PC-9 (cell line): ENCODE results near the gene BST2. TPM values are rescaled to one million over a fixed set of nuclear protein-coding genes. Genes with fewer than 3 reads are reported as not detected.

Source experiments
- BruUV-seq: library from RNA; stranded (reverse); fragments of 400-500 nt; replicated peaks from 2 replicates; lab custom pipeline; 2021; lab: Mats Ljungman, UMichigan
- CTCF ChIA-PET: fragments of 300-600 bp; sonication (Branson Sonifier 250); formaldehyde crosslinking; loops from one replicate; lab custom pipeline; 2022; ENCODE audit warnings: antibody characterized with exemption; lab: Charles Lee
- POLR2A ChIA-PET: fragments of 300-600 bp; sonication (Branson Sonifier 250); formaldehyde crosslinking; loops from one replicate; lab custom pipeline; 2022; ENCODE audit warnings: antibody characterized with exemption; ENCODE audit not compliant: unreplicated experiment; lab: Charles Lee
- DNase-seq, 2 experiments: peaks; one replicate each; pipeline versions ENCODE4 v3.0.0 to v3.0.0-alpha.2; 2015 to 2022; ENCODE audit warnings: mixed read lengths in 1 of 2
- H2AFZ ChIP-seq: fragments of 200-600 bp; sonication (generic); 2 replicates; pipeline ENCODE4 v1.8.1; 2017; ENCODE audit warnings: antibody characterized with exemption
- H3F3A ChIP-seq: fragments of 200-600 bp; sonication (generic); 2 replicates; pipeline ENCODE4 v1.8.1; 2017; ENCODE audit warnings: antibody characterized with exemption, mild to moderate bottlenecking, low read depth; ENCODE audit not compliant: insufficient read depth
- H3K27ac ChIP-seq: fragments of 200-600 bp; sonication (generic); 2 replicates; pipeline ENCODE4 v1.6.1; 2016; ENCODE audit warnings: mixed run types
- H3K27me3 ChIP-seq: fragments of 200-600 bp; sonication (generic); 2 replicates; pipeline ENCODE4 v1.6.1; 2016; ENCODE audit warnings: low read depth, mixed run types; ENCODE audit not compliant: insufficient read depth
- H3K36me3 ChIP-seq: fragments of 200-600 bp; sonication (generic); 2 replicates; pipeline ENCODE4 v1.6.1; 2016; ENCODE audit warnings: low read depth, mixed run types
- H3K4me1 ChIP-seq: fragments of 200-600 bp; sonication (generic); replicated peaks from 2 replicates; pipeline ENCODE4 v1.6.1; 2016; ENCODE audit warnings: mixed run types; ENCODE audit not compliant: insufficient read depth
- H3K4me2 ChIP-seq: fragments of 200-600 bp; sonication (generic); 2 replicates; pipeline ENCODE4 v1.6.1; 2017; ENCODE audit warnings: mixed run types
- H3K4me3 ChIP-seq: fragments of 200-600 bp; sonication (generic); 2 replicates; pipeline ENCODE4 v1.6.1; 2016; ENCODE audit warnings: mixed run types
- H3K79me2 ChIP-seq: fragments of 200-600 bp; sonication (generic); 2 replicates; pipeline ENCODE4 v1.6.1; 2017; ENCODE audit warnings: low read depth, mixed run types
- H3K9me2 ChIP-seq: fragments of 200-600 bp; sonication (generic); 2 replicates; pipeline ENCODE4 v1.8.1; 2017; ENCODE audit warnings: mild to moderate bottlenecking; ENCODE audit not compliant: insufficient read depth
- H3K9me3 ChIP-seq: fragments of 200-600 bp; sonication (generic); 2 replicates; pipeline ENCODE4 v1.8.1; 2016; ENCODE audit warnings: low read depth; ENCODE audit not compliant: insufficient read depth
- H4K20me1 ChIP-seq: fragments of 200-600 bp; sonication (generic); 2 replicates; pipeline ENCODE4 v1.8.1; 2017; ENCODE audit not compliant: insufficient read depth
- CTCF ChIP-seq: fragments of 200-600 bp; sonication (generic); conservative IDR thresholded peaks from 2 replicates; pipeline ENCODE4 v1.6.1; 2017; ENCODE audit warnings: mixed run types, antibody characterized with exemption, mild to moderate bottlenecking, moderate library complexity
- EZH2 ChIP-seq: fragments of 200-600 bp; sonication (generic); IDR thresholded peaks from 2 replicates; pipeline ENCODE4 v1.8.0; 2017; ENCODE audit warnings: antibody characterized with exemption, low read depth
- intact Hi-C: fragments of 100-400 bp; cut with micrococcal nuclease; formaldehyde crosslinking; loops from one replicate; pipeline ENCODE4 v1.10.0; 2022; ENCODE audit not compliant: unreplicated experiment
- total RNA-seq: library from RNA; stranded (reverse); gene quantifications from 2 replicates; pipeline ENCODE4 v1.2.3, GENCODE V29; 2021

BST2 gene
- total RNA-seq, 1 experiment from 2014 or later = 2.7 TPM

GRCh38 chr19:17421942-17422341 is 16.5 kb upstream of the BST2 start:
- DNase-seq = no peak
- Histone ChIP-seq H3K9me3 (no peaks in the 10 kb centered on the region), H3K27ac (no peak overlapping the region), H3K4me1 (peaks cover 15% of the 10 kb centered on the region), H3K9me2 (no peaks in the 10 kb centered on the region), H3K4me3 (no peak overlapping the region), H2AFZ (no peak overlapping the region), H3K79me2 (0 out of 2 replicates have a peak, but pooled peaks cover 5% of the 10 kb centered on the region), H3K4me2 (no peak overlapping the region), H3K27me3 (no peaks in the 10 kb centered on the region), H3K36me3 (0 out of 2 replicates have a peak, but pooled peaks cover 4% of the 10 kb centered on the region), H3F3A (peaks cover 36% of the 10 kb centered on the region; the same call in 1 of the 2 replicates), H4K20me1 (no peaks in the 10 kb centered on the region)
- POLR2A ChIA-PET = no interaction called here
- intact Hi-C loops = no loop called here
- CTCF ChIA-PET = no interaction called here
- BruUV-seq = no TSS peak
- TF ChIP-seq EZH2 (no peak), CTCF (no peak)

- Histone ChIP-seq H2AFZ (peak overlapping the region; percentile 99), H3K9me3 (no peaks in the 10 kb centered on the region), H3K79me2 (0 out of 2 replicates have a peak, but pooled peaks cover 5% of the 10 kb centered on the region), H3F3A (peaks cover 24% of the 10 kb centered on the region; the same call in 1 of the 2 replicates), H3K27ac (no peak overlapping the region), H3K27me3 (no peaks in the 10 kb centered on the region), H3K4me2 (peak overlapping the region; percentile 94), H3K4me1 (peaks cover 15% of the 10 kb centered on the region), H3K9me2 (no peaks in the 10 kb centered on the region), H3K36me3 (0 out of 2 replicates have a peak, but pooled peaks cover 4% of the 10 kb centered on the region), H4K20me1 (no peaks in the 10 kb centered on the region), H3K4me3 (peak overlapping the region; percentile 82)
- no TSS peak for BruUV-seq
- intact Hi-C loops = no loop called here
- ChIA-PET CTCF (interaction anchor here (0.6 kb wide), 1 partner anchor 649 kb away, joined by 9 read pairs; no protein-coding TSS in a partner anchor), POLR2A (interaction anchor here (0.7 kb wide), 1 partner anchor 10 kb away, joined by 3 read pairs; no protein-coding TSS in a partner anchor)
- no peak for TF ChIP-seq EZH2
- no peak; the same call in 1 of the 2 replicates for TF ChIP-seq CTCF
- peak in 1 of 2 experiments; percentile 48 for DNase-seq
Measured at GRCh38 chr19:17420475-17420924, 15.1 kb upstream of the BST2 start.

- ChIA-PET POLR2A (interaction anchor here (0.5 to 1.0 kb wide), 7 partner anchors 50 to 440 kb away, joined by 3 to 9 read pairs (median 4); partner anchors contain the start of genes DDA1, PGLS, RPL18A and SLC27A1), CTCF (interaction anchor here (0.5 to 0.9 kb wide), 6 partner anchors 23 to 516 kb away, joined by 3 to 11 read pairs (median 4); partner anchors contain the start of gene DDA1)
- Histone ChIP-seq H4K20me1 (no peaks in the 10 kb centered on the region), H3K27ac (peak within 1 kb of the TSS; percentile 56), H3K36me3 (0 out of 2 replicates have a peak, but pooled peaks cover 4% of the 10 kb centered on the region), H3K9me3 (no peaks in the 10 kb centered on the region), H3K4me2 (peak within 1 kb of the TSS; percentile 94), H3F3A (peaks cover 20% of the 10 kb centered on the region; the same call in 1 of the 2 replicates), H3K9me2 (no peaks in the 10 kb centered on the region), H2AFZ (peak within 1 kb of the TSS; percentile 99), H3K79me2 (0 out of 2 replicates have a peak, but pooled peaks cover 5% of the 10 kb centered on the region), H3K4me3 (peak within 1 kb of the TSS; percentile 82), H3K27me3 (no peaks in the 10 kb centered on the region), H3K4me1 (peaks cover 15% of the 10 kb centered on the region)
- intact Hi-C loops = no loop called here
- DNase-seq = peak; percentile 96 to 98
- no TSS peak for BruUV-seq
- TF ChIP-seq EZH2 = no peak
- TF ChIP-seq CTCF = no peak
Measured at GRCh38 chr19:17419621-17420474, 14.4 kb upstream of the BST2 start, which contains the start of gene MVB12A. TSS of gene MVB12A (plus strand) at chr19:17420047. CDS start at chr19:17420136, 89 bp downstream.
